GM19193 (cell line): ENCODE measurements around the gene ERBB2.

Experiments
- POLR2A ChIP-seq: IDR thresholded peaks from 4 replicates; pipeline ENCODE4 v1.6.1; 2011; ENCODE audit not compliant: insufficient read depth, insufficient read length; ENCODE audit errors: extremely low read depth

ERBB2 gene

GRCh38 chr17:39702901-39703893, 3.3 kb downstream of the ERBB2 start:
- TF ChIP-seq POLR2A, result no peak

DNA sequence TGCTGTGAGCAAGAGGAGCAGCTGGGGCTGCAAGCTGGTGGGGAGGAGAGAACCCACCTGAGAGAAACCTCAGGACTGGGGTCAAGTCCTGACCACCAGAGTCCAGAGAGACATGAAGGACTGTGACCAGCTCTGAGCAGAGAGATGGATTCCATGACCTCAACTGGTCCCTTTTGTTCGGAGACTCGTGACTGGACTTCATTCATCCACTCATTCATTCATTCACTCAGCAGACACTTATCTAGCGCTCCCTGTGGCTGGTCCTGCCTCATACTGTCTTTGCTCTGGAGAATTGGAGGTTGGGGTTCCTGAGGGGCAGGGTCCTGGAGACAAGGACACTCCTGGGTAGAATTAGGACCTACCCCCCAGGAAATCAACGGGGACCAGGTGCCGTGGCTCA, 4.0 kb downstream of the ERBB2 start:
- no peak for TF ChIP-seq POLR2A

DNA sequence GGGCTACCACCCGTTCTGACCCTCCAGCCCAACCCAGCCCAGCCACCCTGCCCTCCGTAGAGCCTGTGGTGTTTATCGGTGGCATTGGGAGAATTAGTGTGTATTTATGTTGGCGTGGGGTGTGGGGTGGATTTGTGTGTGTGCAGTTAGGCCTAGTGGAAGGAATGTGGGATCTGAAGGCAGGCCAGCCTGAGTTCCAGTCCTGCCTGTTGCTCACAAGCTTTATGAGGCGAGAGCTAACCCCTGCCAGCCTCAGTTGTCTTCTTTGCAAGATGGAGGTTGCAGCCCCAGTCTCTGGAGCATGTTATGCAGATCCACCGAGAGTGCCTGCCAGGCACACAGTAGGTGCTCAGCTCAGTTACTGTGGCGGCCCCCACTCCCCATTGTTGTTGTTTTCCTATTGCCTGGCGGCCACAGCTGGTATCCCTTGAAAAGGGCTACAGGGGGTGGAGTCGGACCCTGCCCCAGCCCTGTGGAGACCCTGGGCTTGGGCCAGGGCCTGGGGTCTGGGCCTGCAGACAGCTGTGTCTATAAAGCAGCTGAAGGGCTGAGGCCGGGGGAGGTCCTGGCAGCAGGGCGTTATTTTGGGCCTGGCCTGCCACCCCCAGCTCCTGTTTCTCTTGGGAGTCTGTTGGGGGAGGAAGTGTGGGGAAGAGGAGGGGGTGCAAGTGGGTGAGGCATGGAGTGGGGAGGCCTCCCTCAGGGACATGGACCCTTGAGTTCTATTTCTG, 5.1 kb downstream of the ERBB2 start:
- TF ChIP-seq POLR2A, result no peak

DNA sequence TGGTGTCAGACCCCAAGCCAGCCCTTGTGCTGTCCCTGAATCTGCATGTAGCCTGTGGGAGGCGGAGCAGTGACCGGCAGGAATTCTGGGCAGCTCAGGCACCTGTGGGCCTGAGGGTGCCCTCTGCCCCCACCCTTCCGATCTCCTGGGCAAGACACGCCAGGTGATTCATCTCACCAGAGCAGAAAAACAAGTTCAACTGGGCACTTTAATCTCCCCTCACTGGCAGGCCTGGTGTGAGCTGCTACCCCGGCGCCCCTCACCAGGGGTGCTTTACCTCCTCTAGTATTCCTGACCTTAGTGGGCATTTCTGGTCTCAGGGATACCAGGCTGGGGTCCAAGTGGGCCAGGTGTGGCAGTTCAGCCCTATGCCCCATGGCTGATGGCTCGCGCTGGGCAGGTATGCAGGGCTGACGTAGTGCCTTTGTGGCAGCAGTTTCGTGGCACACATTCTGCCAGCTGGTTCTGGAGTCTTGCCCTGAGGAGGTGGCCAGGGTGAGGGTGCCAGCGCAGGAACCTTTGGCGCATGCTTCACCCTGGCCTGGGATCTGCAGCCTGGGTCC, 6.0 kb downstream of the ERBB2 start:
- no peak for TF ChIP-seq POLR2A

GRCh38 chr17:39706383-39706782, 6.5 kb downstream of the ERBB2 start:
- no peak for TF ChIP-seq POLR2A

GRCh38 chr17:39706921-39707337, 7.1 kb downstream of the ERBB2 start:
- no peak for TF ChIP-seq POLR2A

DNA sequence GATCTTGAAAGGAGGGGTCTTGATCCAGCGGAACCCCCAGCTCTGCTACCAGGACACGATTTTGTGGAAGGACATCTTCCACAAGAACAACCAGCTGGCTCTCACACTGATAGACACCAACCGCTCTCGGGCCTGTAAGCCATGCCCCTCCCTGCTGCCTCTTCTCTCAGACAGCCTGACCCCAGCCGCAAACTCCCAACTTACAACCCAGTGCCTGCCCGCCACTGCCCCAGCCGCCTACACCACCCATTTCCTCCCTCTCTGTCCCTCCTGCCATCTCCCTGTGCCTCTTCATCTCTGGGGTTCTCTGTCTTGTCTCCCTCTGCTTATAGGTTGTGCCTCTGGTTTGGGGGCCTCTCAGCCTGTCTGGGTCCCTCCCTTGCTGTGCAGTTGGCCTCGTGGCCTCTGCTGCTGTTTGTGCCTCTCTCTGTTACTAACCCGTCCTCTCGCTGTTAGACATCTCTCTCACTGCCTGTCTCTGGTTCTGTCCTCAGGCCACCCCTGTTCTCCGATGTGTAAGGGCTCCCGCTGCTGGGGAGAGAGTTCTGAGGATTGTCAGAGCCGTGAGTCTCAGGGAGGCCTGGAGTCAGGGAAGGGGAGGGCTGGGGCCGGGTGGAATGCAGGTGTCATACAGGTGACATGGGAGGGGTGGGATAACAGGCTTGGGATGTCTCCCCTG, 9.6 kb downstream of the ERBB2 start:
- TF ChIP-seq POLR2A, result no peak

DNA sequence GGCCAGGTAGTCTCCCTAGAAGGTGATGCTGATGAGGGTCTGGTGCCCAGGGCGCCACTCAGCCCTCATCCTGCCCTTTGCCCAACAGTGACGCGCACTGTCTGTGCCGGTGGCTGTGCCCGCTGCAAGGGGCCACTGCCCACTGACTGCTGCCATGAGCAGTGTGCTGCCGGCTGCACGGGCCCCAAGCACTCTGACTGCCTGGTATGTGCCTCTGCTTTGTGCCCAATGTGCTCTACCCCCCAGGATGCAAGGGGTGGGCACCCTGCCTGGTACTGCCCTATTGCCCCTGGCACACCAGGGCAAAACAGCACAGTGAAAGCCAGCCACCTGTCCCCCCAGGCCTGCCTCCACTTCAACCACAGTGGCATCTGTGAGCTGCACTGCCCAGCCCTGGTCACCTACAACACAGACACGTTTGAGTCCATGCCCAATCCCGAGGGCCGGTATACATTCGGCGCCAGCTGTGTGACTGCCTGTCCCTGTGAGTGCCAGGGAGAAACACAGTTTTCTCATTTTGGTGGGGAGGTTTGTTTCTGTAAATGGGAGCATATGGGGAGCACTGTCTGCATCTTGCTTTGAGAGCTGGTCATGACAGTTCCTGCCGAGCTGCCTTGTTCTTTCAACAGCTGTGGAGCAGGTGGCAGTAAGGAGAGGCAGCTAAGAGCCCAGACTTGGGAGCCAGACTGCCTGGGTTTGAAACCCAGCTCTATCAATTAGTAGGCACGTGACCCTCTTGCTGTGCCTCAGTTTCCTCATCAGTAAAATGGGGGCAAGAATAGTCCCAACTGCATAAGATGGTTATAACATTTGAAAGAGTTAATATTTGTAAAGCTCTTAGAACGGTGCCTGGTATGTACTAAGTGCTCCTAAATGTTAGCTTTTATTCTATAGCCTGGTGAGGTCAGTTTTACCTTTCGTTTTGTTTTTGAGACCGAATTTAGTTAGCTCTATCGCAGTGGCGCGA, 10.4 kb downstream of the ERBB2 start:
- no peak for TF ChIP-seq POLR2A

GRCh38 chr17:39711851-39712250, 12.0 kb downstream of the ERBB2 start:
- no peak for TF ChIP-seq POLR2A

GRCh38 chr17:39714234-39714633, 14.4 kb downstream of the ERBB2 start:
- no peak for TF ChIP-seq POLR2A

GRCh38 chr17:39715375-39716072, 15.7 kb downstream of the ERBB2 start:
- TF ChIP-seq POLR2A, result no peak

- no peak for TF ChIP-seq POLR2A
These were observed 16.4 kb downstream of the ERBB2 start for GRCh38 chr17:39716073-39716818.
